OCI-LY1 (cell line): Measurements from ENCODE around the gene TTLL9.
"Not testable (repeated sequence)": the region's sequence is repeated elsewhere in the genome, so short reads cannot be mapped to it uniquely, and the experiment has no call there.

ENCODE experiments used
- CTCF ChIP-seq: fragments of 200-600 bp; sonication (generic), shearing (Covaris generic); IDR thresholded peaks from 2 replicates; pipeline ENCODE4 v1.5.1; 2017; ENCODE audit warnings: mild to moderate bottlenecking, antibody characterized with exemption, low read length, moderate library complexity, mixed read lengths
- EZH2 ChIP-seq: fragments of 200-600 bp; sonication (generic), shearing (Covaris generic); IDR thresholded peaks from 2 replicates; pipeline ENCODE4 v1.8.0; 2017; ENCODE audit warnings: borderline replicate concordance, mixed run types, mild to moderate bottlenecking, antibody characterized with exemption, low read length, moderate library complexity, mixed read lengths

- TF ChIP-seq CTCF, EZH2: not testable (repeated sequence)
Measured at GRCh38 chr20:31921480-31921879, 51.0 kb downstream of the TTLL9 start.
